ENCODE data around the gene LZTR1.

GRCh38 chr22:21041937-21042336, 59.8 kb downstream of the LZTR1 start:
- no peak for TF ChIP-seq CTCF (IDR thresholded peaks at IDR 0.05)
- no peak for TF ChIP-seq POLR2AphosphoS5 (IDR thresholded peaks at IDR 0.05)
- TF ChIP-seq POLR2A (IDR thresholded peaks at IDR 0.05), result no peak
